ENCODE data around the gene PSMA1. TPM values are rescaled to one million over a fixed set of nuclear protein-coding genes. Genes with fewer than 3 reads are reported as not detected.

PSMA1 gene
- total and polyA plus RNA-seq, 2 of the 13 experiments (the other 11 are each of a cell fraction or from before 2014, with no cell fraction given), result 188 to 229 TPM

DNA sequence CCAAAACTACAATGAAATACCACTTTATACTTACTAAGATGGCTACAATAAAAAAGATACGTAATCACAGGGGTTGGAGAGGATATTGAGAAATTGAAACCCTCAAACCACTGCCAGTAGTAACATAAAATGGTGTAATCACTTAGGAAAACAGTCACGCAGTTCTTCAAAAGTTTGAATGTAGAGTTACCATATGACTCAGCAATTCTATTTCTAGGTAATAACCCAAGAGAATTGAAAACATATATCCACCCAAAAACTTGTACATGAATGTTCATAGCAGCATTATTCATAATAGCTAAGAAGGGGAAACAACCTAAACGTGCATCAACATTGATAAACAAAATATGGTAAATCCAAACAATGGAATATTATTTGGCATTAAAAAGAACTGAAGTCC, 24.4 kb upstream of the PSMA1 start:
- 99% methylated on average over 3 of the region's 3 CpGs for WGBS (ENCODE audit: low lambda C conversion rate)
- H2AFZ ChIP-seq (ENCODE audit: low read length), result no peak overlapping the region
- no peak for ATAC-seq
- DNase-seq (ENCODE audit: low spot score), result no peak
- CTCF ChIA-PET (ENCODE audit: low intra/inter-chr PET ratio, low total read pairs), result no interaction called here
- TF ChIP-seq MAFK (conservative IDR thresholded peaks at IDR 0.05 in 1 of 2, IDR thresholded peaks at IDR 0.05 in 1 of 2; ENCODE audit: low read length in 2 of 2) (peak in 1 of 2 experiments; percentile 37; a peak in 1 of 4 replicates), NFE2L2 (IDR thresholded peaks at IDR 0.05; ENCODE audit: low read length) (peak; percentile 75), KDM4B (CRISPR knock-in tag; IDR thresholded peaks at IDR 0.05) (no peak)
- H3K4me2 ChIP-seq (ENCODE audit: low read depth, low read length), result no peak overlapping the region
- intact Hi-C loops (cut with micrococcal nuclease; ENCODE audit: unreplicated experiment), result loop anchor here (5.0 kb wide), 1 partner anchor 73 kb away; no protein-coding TSS in a partner anchor
- H3K9me3 ChIP-seq (ENCODE audit: low read length), result no peaks in the 10 kb centered on the region
- POLR2A ChIA-PET, result no interaction called here
- BruUV-seq (replicated peaks), result no TSS peak
- no peaks in the 10 kb centered on the region for H4K20me1 ChIP-seq (ENCODE audit: insufficient read depth, low read length)
- H3K79me2 ChIP-seq (ENCODE audit: insufficient read depth, low read length), result no peaks in the 10 kb centered on the region
- peaks cover 28% of the 10 kb centered on the region for H3K4me1 ChIP-seq (ENCODE audit: insufficient read depth, low read length)
- FAIRE-seq, result no peak
- H3K27me3 ChIP-seq (ENCODE audit: control insufficient read depth in 1 of 2, insufficient read depth in 2 of 2, low read length in 2 of 2), result no peaks in the 10 kb centered on the region
- in situ Hi-C loops (cut with HindIII; ENCODE audit: extremely low pct_ligation_motif_present, low pct_unique_long_range_greater_than_20kb), result loop anchor here (25.0 kb wide), 1 partner anchor 93 kb away; the partner anchor contains the start of gene PDE3B
- no peak overlapping the region for H3K9ac ChIP-seq (ENCODE audit: insufficient read depth, low read depth, low read length)
- H3K4me3 ChIP-seq (replicated peaks in 1 of 3; ENCODE audit: insufficient read depth in 1 of 3, low read depth in 2 of 3, low read length in 3 of 3), result no peak overlapping the region
- H3K36me3 ChIP-seq (replicated peaks in 1 of 2; ENCODE audit: control insufficient read depth in 1 of 2, insufficient read depth in 2 of 2, low read length in 2 of 2), result no peaks in the 10 kb centered on the region; a peak in 2 of 5 replicates
- H3K27ac ChIP-seq (ENCODE audit: extremely low read length, insufficient read depth, low read length), result no peak overlapping the region

DNA sequence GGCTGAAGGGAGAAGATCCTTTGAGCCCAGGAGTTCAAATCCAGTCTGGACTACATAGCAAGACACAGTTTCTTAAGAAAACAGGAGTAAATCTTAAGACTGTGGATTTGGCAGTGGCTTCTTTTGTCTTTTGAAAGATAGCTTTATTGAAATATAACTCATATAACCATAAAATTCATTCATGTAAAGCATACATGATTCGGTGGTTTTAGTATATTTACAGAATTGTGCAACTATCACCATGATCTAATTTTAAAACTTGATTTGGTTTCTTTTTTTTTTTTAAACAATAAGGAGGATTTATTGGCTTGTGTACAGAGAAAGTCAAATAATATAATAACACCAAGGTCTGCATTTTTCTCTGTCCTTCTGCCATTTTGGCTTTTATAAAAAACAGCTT, 23.1 kb upstream of the PSMA1 start:
- Histone ChIP-seq H3K4me3 (replicated peaks in 1 of 3; ENCODE audit: insufficient read depth in 1 of 3, low read depth in 2 of 3, low read length in 3 of 3) (no peak overlapping the region), H2AFZ (ENCODE audit: low read length) (no peak overlapping the region), H3K9me3 (ENCODE audit: low read length) (no peaks in the 10 kb centered on the region), H3K9ac (ENCODE audit: insufficient read depth, low read depth, low read length) (no peak overlapping the region), H3K27me3 (ENCODE audit: control insufficient read depth in 1 of 2, insufficient read depth in 2 of 2, low read length in 2 of 2) (no peaks in the 10 kb centered on the region), H3K4me2 (ENCODE audit: low read depth, low read length) (no peak overlapping the region), H3K4me1 (ENCODE audit: insufficient read depth, low read length) (peaks cover 28% of the 10 kb centered on the region), H3K79me2 (ENCODE audit: insufficient read depth, low read length) (no peaks in the 10 kb centered on the region), H4K20me1 (ENCODE audit: insufficient read depth, low read length) (no peaks in the 10 kb centered on the region), H3K27ac (ENCODE audit: extremely low read length, insufficient read depth, low read length) (no peak overlapping the region), H3K36me3 (replicated peaks in 1 of 2; ENCODE audit: control insufficient read depth in 1 of 2, insufficient read depth in 2 of 2, low read length in 2 of 2) (no peaks in the 10 kb centered on the region; a peak in 2 of 5 replicates)
- intact Hi-C loops (cut with micrococcal nuclease; ENCODE audit: unreplicated experiment), result loop anchor here (5.0 kb wide), 1 partner anchor 74 kb away; no protein-coding TSS in a partner anchor
- WGBS (ENCODE audit: low lambda C conversion rate), result 91% methylated on average over 1 of the region's 1 CpG
- in situ Hi-C loops (cut with HindIII; ENCODE audit: extremely low pct_ligation_motif_present, low pct_unique_long_range_greater_than_20kb), result loop anchor here (25.0 kb wide), 1 partner anchor 94 kb away; the partner anchor contains the start of gene PDE3B
- POLR2A ChIA-PET, result no interaction called here
- no peak for DNase-seq (ENCODE audit: low spot score)
- ATAC-seq, result no peak
- no TSS peak for BruUV-seq (replicated peaks)
- CTCF ChIA-PET (ENCODE audit: low intra/inter-chr PET ratio, low total read pairs), result no interaction called here
- FAIRE-seq, result no peak
- TF ChIP-seq HNF1A (IDR thresholded peaks at IDR 0.05; ENCODE audit: low read depth) (no peak), HNF1A (CRISPR knock-in tag; IDR thresholded peaks at IDR 0.05; ENCODE audit: borderline replicate concordance) (no peak), HNF4G (IDR thresholded peaks at IDR 0.05; ENCODE audit: borderline replicate concordance, low read depth, low read length) (no peak), HNF4G (CRISPR knock-in tag; IDR thresholded peaks at IDR 0.05; ENCODE audit: borderline replicate concordance, low read depth) (no peak), ZNF510 (CRISPR knock-in tag; IDR thresholded peaks at IDR 0.05; ENCODE audit: low read depth) (no peak), ZNF281 (CRISPR knock-in tag; IDR thresholded peaks at IDR 0.05; ENCODE audit: borderline replicate concordance) (no peak), ZNF605 (CRISPR knock-in tag; IDR thresholded peaks at IDR 0.05) (no peak), EZH2 (conservative IDR thresholded peaks at IDR 0.05; ENCODE audit: low read depth, low read length) (no peak)
